ENCODE measurements around the gene POLE4. TPM values are rescaled to one million over a fixed set of nuclear protein-coding genes. Genes with fewer than 3 reads are reported as not detected.

Gene POLE4
- total RNA-seq, 1 donor = 20.7 TPM

DNA sequence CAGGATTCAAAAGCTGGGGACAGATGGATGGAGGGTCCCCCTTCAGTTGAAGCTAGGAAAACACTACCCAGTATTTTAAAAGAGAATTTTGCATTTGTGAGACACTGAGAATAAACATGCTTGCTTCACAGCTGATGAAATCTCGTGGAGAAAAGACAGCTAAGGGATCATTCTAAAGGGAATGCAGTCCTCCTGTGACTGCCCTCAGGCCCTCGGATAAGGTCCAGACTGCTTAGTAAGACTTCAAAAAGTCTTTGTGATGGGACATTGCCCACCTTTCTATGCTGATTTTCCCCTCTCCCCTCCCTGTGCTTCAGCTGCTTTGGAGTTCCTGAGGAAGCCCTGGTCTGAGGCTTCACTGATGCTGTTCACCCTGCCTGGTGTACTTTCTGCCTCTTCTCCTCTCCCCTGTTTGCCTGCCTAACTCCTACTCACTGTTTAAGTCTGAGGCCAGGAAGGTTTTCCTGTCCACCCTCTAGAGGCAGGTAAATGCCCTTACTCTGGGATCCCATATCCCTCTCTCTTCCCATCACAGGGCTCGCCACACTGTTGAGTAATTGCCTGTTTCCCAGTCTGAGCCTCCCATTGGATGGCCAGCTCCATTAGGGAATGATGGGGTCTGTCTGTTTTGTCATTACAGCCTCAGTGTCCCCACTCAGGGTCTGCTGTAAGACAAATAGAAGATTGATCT is 26.6 kb downstream of the POLE4 start:
- DNase-seq (ENCODE audit: low read depth) = no peak
- TF ChIP-seq, protein P1, sequence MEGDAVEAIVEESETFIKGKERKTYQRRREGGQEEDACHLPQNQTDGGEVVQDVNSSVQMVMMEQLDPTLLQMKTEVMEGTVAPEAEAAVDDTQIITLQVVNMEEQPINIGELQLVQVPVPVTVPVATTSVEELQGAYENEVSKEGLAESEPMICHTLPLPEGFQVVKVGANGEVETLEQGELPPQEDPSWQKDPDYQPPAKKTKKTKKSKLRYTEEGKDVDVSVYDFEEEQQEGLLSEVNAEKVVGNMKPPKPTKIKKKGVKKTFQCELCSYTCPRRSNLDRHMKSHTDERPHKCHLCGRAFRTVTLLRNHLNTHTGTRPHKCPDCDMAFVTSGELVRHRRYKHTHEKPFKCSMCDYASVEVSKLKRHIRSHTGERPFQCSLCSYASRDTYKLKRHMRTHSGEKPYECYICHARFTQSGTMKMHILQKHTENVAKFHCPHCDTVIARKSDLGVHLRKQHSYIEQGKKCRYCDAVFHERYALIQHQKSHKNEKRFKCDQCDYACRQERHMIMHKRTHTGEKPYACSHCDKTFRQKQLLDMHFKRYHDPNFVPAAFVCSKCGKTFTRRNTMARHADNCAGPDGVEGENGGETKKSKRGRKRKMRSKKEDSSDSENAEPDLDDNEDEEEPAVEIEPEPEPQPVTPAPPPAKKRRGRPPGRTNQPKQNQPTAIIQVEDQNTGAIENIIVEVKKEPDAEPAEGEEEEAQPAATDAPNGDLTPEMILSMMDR (IDR thresholded peaks at IDR 0.05; ENCODE audit: insufficient read depth, low read depth, low read length) = no peak
- no peak overlapping the region for H3K4me3 ChIP-seq (ENCODE audit: low read depth, low read length)

DNA sequence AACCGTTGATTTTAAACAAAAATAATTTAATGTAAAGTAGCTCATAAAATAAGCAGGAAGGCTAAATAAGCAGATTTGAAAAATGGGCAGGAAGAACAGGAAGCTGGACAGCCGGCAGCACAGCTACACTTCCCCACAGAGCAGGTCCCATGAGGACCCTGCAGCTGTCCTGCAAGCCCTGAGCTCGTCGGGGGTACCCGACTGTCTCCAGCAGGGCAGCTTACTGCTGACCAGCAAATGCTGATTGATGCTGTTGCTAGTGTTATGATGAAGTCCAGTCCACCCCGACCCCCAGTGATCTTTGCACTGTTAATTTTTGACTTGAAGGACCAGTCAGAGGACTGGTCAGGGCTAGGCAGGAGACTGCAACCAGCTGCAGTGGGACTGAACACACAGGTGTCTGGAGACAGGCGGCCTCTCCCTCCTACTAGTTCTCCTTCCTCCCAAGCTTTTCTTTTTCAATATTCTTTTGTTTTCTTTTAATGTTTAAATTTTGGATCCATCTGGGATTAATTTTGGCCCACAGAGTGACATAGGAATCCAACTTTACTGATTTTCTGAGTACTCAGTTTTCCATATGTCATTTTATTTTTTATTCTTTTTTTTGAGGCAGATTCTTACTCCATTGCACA is 27.7 kb downstream of the POLE4 start:
- no peak for DNase-seq (ENCODE audit: low read depth)
- H3K4me3 ChIP-seq (ENCODE audit: low read depth, low read length) = no peak overlapping the region
- TF ChIP-seq, protein P1 (IDR thresholded peaks at IDR 0.05; ENCODE audit: insufficient read depth, low read depth, low read length) = no peak

DNA sequence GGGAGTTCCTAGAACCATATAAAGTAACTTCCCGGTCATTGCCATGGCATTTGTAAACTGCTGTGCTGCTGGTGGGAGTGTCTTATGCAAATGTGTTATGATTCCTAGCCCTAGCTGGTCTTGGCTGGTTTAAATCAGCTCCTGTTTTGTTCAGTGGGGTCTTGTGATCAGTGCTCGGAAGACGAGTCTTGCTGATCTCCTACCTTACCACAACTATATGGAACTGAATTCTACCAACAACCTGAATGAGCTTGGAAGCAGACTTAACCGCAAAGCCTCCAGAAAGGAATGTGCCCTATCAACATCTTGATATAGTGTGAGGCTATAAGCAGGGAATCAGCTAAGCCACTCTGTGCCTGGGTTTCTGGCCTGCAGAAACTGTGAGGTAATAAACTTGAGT is 33.5 kb downstream of the POLE4 start:
- DNase-seq (ENCODE audit: low read depth) = peak; percentile 97

DNA sequence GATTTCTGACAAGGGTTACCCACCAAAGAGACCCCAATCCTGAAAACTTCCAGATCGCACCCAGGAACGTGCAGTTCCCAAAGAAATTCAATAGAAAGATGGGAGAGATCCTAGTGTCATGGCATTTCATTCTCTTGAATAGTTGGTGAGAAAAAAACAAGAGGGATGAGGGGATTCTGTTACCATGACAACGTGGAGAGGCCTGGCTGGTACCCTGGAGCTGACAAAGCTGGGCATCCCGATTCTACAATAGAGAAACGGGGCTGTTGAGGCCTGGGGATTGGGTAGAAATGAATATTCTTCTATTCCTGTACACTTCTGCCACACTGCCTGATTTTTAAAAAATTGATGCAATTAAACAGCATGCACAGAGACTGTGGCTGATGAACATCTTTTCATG is 41.0 kb downstream of the POLE4 start:
- no peak overlapping the region for H3K4me3 ChIP-seq (ENCODE audit: low read depth, low read length)
- TF ChIP-seq, protein P1 (IDR thresholded peaks at IDR 0.05; ENCODE audit: insufficient read depth, low read depth, low read length) = no peak
- DNase-seq (ENCODE audit: low read depth) = no peak

More for the DNA sequence above, 33.5 kb downstream of the POLE4 start:
- TF ChIP-seq, protein P1 (IDR thresholded peaks at IDR 0.05; ENCODE audit: insufficient read depth, low read depth, low read length) = no peak
- peak overlapping the region; percentile 10 for H3K4me3 ChIP-seq (ENCODE audit: low read depth, low read length)

DNA sequence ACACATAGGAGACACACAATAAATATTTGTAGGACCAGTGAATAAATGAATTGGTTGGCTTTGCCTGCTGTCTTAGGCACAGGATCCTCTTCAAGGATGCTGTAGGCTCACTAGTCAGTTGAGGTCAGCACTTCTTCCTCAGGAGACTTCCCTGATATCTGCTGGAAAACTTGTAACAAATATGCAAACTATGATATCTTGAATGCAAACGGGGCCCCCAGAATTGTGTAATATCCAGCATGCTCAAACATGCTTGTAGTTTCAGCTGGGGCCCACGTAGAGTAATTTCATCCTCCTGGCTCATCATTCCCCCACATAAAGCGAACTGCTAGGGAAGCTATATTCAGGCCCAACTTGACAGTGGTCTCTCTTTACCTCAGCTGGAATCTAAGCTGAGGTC is 43.6 kb downstream of the POLE4 start:
- DNase-seq (ENCODE audit: low read depth) = peak; percentile 66
- TF ChIP-seq, protein P1 (IDR thresholded peaks at IDR 0.05; ENCODE audit: insufficient read depth, low read depth, low read length) = no peak
- H3K4me3 ChIP-seq (ENCODE audit: low read depth, low read length) = no peak overlapping the region

DNA sequence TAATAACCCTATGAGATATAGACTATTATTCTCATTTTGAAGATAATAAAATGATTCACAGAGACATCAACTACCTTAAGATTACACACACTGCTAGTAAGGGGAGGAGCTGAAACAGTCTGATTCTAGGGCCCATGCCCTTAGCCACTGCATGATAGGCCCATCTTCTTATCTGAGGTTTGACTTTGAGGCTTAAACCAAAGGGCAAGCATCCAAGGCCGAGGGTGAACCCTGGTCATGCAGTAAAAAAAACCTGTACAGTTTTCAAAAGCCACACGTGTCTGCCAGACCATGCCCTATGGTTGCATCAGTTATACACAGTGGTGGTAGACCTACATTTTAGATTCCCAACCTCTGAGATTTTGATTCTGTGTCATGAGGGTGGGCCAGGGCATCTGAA is 44.8 kb downstream of the POLE4 start:
- TF ChIP-seq, protein P1 (IDR thresholded peaks at IDR 0.05; ENCODE audit: insufficient read depth, low read depth, low read length) = no peak
- H3K4me3 ChIP-seq (ENCODE audit: low read depth, low read length) = no peak overlapping the region
- DNase-seq (ENCODE audit: low read depth) = peak; percentile 88
